HL-60 (cell line): ENCODE results near the gene SLC16A7.

ENCODE experiments used
- DNase-seq, 2 experiments: peaks; one replicate each; pipeline ENCODE4 v3.0.0-alpha.2; 2010 to 2020; ENCODE audit warnings: low read depth in 1 of 2, low spot score in 1 of 2
- H3K27ac ChIP-seq: fragments of 250-450 bp; sonication (Bioruptor Pico); replicated peaks from 2 replicates; pipeline ENCODE4 v1.5.1; 2020; ENCODE audit warnings: mild to moderate bottlenecking, moderate library complexity
- H3K27me3 ChIP-seq: fragments of 250-450 bp; sonication (Bioruptor Pico); 2 replicates; pipeline ENCODE4 v1.5.1; 2021; ENCODE audit warnings: mild to moderate bottlenecking, moderate library complexity; ENCODE audit not compliant: insufficient read depth, poor library complexity, severe bottlenecking
- H3K4me3 ChIP-seq: replicated peaks from 2 replicates; pipeline ENCODE4 v1.5.1; 2011; ENCODE audit warnings: mild to moderate bottlenecking, control low read depth, low read length; ENCODE audit not compliant: insufficient read depth
- CTCF ChIP-seq: IDR thresholded peaks from one replicate; pipeline ENCODE4 v1.5.1; 2011; ENCODE audit warnings: low read length, control low read depth, inconsistent platforms; ENCODE audit not compliant: insufficient read depth
- GABPA ChIP-seq: IDR thresholded peaks from 2 replicates; pipeline ENCODE4 v1.6.1; 2012; ENCODE audit warnings: low read depth
- POLR2AphosphoS5 ChIP-seq: IDR thresholded peaks from 2 replicates; pipeline ENCODE4 v1.6.1; 2012; ENCODE audit warnings: low read depth
- REST ChIP-seq: IDR thresholded peaks from 2 replicates; pipeline ENCODE4 v1.6.1; 2012; ENCODE audit warnings: low read depth; ENCODE audit not compliant: insufficient replicate concordance
- SPI1 ChIP-seq: IDR thresholded peaks from 2 replicates; pipeline ENCODE4 v1.6.1; 2012; ENCODE audit warnings: low read depth, mild to moderate bottlenecking, borderline replicate concordance

SLC16A7 gene

GRCh38 chr12:59811991-59812390 lies 216.2 kb downstream of the SLC16A7 start:
- no peak overlapping the region for H3K4me3 ChIP-seq

GRCh38 chr12:59812716-59813115 lies 216.9 kb downstream of the SLC16A7 start:
- Histone ChIP-seq H3K27ac (no peak overlapping the region), H3K27me3 (peaks cover 3% of the 10 kb centered on the region), H3K4me3 (no peak overlapping the region)
- DNase-seq, result no peak
- TF ChIP-seq GABPA (no peak), REST (no peak), CTCF (no peak), SPI1 (no peak), POLR2AphosphoS5 (no peak)

More at GRCh38 chr12:59811991-59812390, 216.2 kb downstream of the SLC16A7 start:
- TF ChIP-seq CTCF (no peak), SPI1 (no peak), REST (no peak), POLR2AphosphoS5 (no peak), GABPA (no peak)
- Histone ChIP-seq H3K27ac (no peak overlapping the region), H3K27me3 (peaks cover 3% of the 10 kb centered on the region)
- DNase-seq, result no peak

- Histone ChIP-seq H3K4me3 (no peak overlapping the region), H3K27ac (no peak overlapping the region), H3K27me3 (no peaks in the 10 kb centered on the region)
- TF ChIP-seq SPI1 (no peak), CTCF (no peak), POLR2AphosphoS5 (no peak)
- no peak for DNase-seq
Measured at GRCh38 chr12:59820594-59821011, 224.8 kb downstream of the SLC16A7 start.

- Histone ChIP-seq H3K27ac (no peak overlapping the region), H3K27me3 (no peaks in the 10 kb centered on the region), H3K4me3 (no peak overlapping the region)
- DNase-seq, result no peak
- TF ChIP-seq REST, result no peak
- TF ChIP-seq SPI1, result no peak
- no peak for TF ChIP-seq POLR2AphosphoS5
- no peak for TF ChIP-seq CTCF
- TF ChIP-seq GABPA, result no peak
Measured at GRCh38 chr12:59823567-59823966, 227.7 kb downstream of the SLC16A7 start.
